Liver (tissue), 9 donors: ENCODE measurements around the gene RBBP4. TPM values are rescaled to one million over a fixed set of nuclear protein-coding genes. Genes with fewer than 3 reads are reported as not detected.

Experiments
- DNase-seq: peaks from one replicate; pipeline ENCODE4 v3.0.0-alpha.2; 2017; ENCODE audit warnings: low spot score
- H3K27ac ChIP-seq, 2 donors: one replicate each; pipeline ENCODE4 v1.7.0; 2013; ENCODE audit warnings: inconsistent platforms in 2 of 2, low read length in 2 of 2, control low read depth in 1 of 2, low read depth in 1 of 2, mild to moderate bottlenecking in 1 of 2
- H3K27me3 ChIP-seq, 4 donors: one replicate each; pipeline versions ENCODE4 v1.6.1 to v1.7.0; 2013; ENCODE audit warnings: low read length in 3 of 4, inconsistent platforms in 1 of 4, mild to moderate bottlenecking in 1 of 4, moderate library complexity in 1 of 4; ENCODE audit not compliant: control insufficient read depth in 4 of 4, insufficient read depth in 4 of 4
- H3K36me3 ChIP-seq, 4 donors: one replicate each; pipeline versions ENCODE4 v1.6.1 to v1.7.0; 2013; ENCODE audit warnings: low read length in 3 of 4, mild to moderate bottlenecking in 3 of 4, low read depth in 1 of 4, moderate library complexity in 1 of 4; ENCODE audit not compliant: control insufficient read depth in 4 of 4, insufficient read depth in 3 of 4
- H3K4me1 ChIP-seq, 4 donors: one replicate each; pipeline versions ENCODE4 v1.6.1 to v1.7.0; 2013; ENCODE audit warnings: low read length in 3 of 4, mild to moderate bottlenecking in 3 of 4, moderate library complexity in 1 of 4; ENCODE audit not compliant: control insufficient read depth in 4 of 4, insufficient read depth in 4 of 4
- H3K4me3 ChIP-seq, 3 donors: one replicate each; pipeline versions ENCODE4 v1.6.1 to v1.7.0; 2013; ENCODE audit warnings: low read length in 3 of 3, control low read depth in 1 of 3, low read depth in 1 of 3, mild to moderate bottlenecking in 1 of 3
- H3K9ac ChIP-seq, 2 donors: one replicate each; pipeline ENCODE4 v1.7.0; 2013; ENCODE audit warnings: low read length in 2 of 2, mild to moderate bottlenecking in 2 of 2, moderate library complexity in 2 of 2, control low read depth in 1 of 2, low read depth in 1 of 2
- H3K9me3 ChIP-seq, 4 donors: one replicate each; pipeline versions ENCODE4 v1.6.1 to v1.7.0; 2013; ENCODE audit warnings: low read length in 3 of 4; ENCODE audit not compliant: control insufficient read depth in 4 of 4
- EGR1 ChIP-seq, 2 donors: IDR thresholded peaks; 2 replicates each; pipeline ENCODE4 v1.6.1; 2016 to 2018; ENCODE audit warnings: antibody characterized with exemption in 2 of 2, low read depth in 2 of 2
- FOXA1 ChIP-seq: IDR thresholded peaks from 2 replicates; pipeline ENCODE4 v1.6.1; 2016; ENCODE audit warnings: antibody characterized with exemption
- GABPA ChIP-seq, 2 donors: IDR thresholded peaks in 1 of 2; conservative IDR thresholded peaks in 1 of 2; 2 replicates each; pipeline ENCODE4 v1.6.1; 2016; ENCODE audit warnings: antibody characterized with exemption in 2 of 2, mild to moderate bottlenecking in 1 of 2, moderate library complexity in 1 of 2
- HNF4A ChIP-seq, 2 donors: conservative IDR thresholded peaks; 2 replicates each; pipeline ENCODE4 v1.6.1; 2016; ENCODE audit warnings: antibody characterized with exemption in 2 of 2, mild to moderate bottlenecking in 2 of 2
- HNF4G ChIP-seq: IDR thresholded peaks from 2 replicates; pipeline ENCODE4 v1.6.1; 2016; ENCODE audit warnings: antibody characterized with exemption
- JUND ChIP-seq, 2 donors: IDR thresholded peaks; 2 replicates each; pipeline ENCODE4 v1.6.1; 2016; ENCODE audit warnings: antibody characterized with exemption in 2 of 2
- NR2F2 ChIP-seq: IDR thresholded peaks from 2 replicates; pipeline ENCODE4 v1.6.1; 2016; ENCODE audit warnings: antibody characterized with exemption
- RAD21 ChIP-seq, 2 donors: IDR thresholded peaks; 2 replicates each; pipeline ENCODE4 v1.6.1; 2016; ENCODE audit warnings: antibody characterized with exemption in 2 of 2, mild to moderate bottlenecking in 2 of 2
- RXRA ChIP-seq, 2 donors: IDR thresholded peaks; 2 replicates each; pipeline ENCODE4 v1.6.1; 2017 to 2018; ENCODE audit warnings: antibody characterized with exemption in 2 of 2, mild to moderate bottlenecking in 1 of 2
- SP1 ChIP-seq: IDR thresholded peaks from 2 replicates; pipeline ENCODE4 v1.6.1; 2018; ENCODE audit warnings: antibody characterized with exemption, mild to moderate bottlenecking
- TAF1 ChIP-seq: conservative IDR thresholded peaks from 2 replicates; pipeline ENCODE4 v1.6.1; 2016; ENCODE audit warnings: antibody characterized with exemption, mild to moderate bottlenecking
- YY1 ChIP-seq: IDR thresholded peaks from 2 replicates; pipeline ENCODE4 v1.6.1; 2016; ENCODE audit warnings: antibody characterized with exemption, mild to moderate bottlenecking
- ZBTB33 ChIP-seq: IDR thresholded peaks from 2 replicates; pipeline ENCODE4 v1.6.1; 2016; ENCODE audit warnings: antibody characterized with exemption
- WGBS: extraction: QIAGEN DNeasy Blood & Tissue Kit; methylation state at CpG from one replicate; pipeline ENCODE4 v1.1.7; 2013; 5-methylcytosine and 5-hydroxymethylcytosine counted together
- polyA plus RNA-seq, 2 donors: library from polyadenylated mRNA; stranded (reverse) in 1 of 2; unstranded in 1 of 2; fragments of 200-250 nt in 1 of 2; fragments of >200 nt in 1 of 2; fragmentation: Nextera tagmentation in 1 of 2; extraction: Ambion mirVana in 1 of 2; gene quantifications; one replicate each; pipeline versions ENCODE4 v1.2.1 to v1.2.3, GENCODE V29; 2013 to 2015
- total RNA-seq, 2 donors: library from RNA; depleted of rRNA; stranded (reverse); fragments of >200 nt; gene quantifications; one replicate each; pipeline ENCODE4 v1.2.3, GENCODE V29; 2014
- TF ChIP-seq, protein P1 (sequence below): IDR thresholded peaks from 2 replicates; pipeline ENCODE4 v1.6.1; 2016; ENCODE audit warnings: antibody characterized with exemption
- TF ChIP-seq, protein P2 (sequence below): fragments of 150-350 bp; IDR thresholded peaks from 2 replicates; pipeline ENCODE4 v1.5.1; 2017; ENCODE audit warnings: improper control_type of control experiment, low read depth, low read length; ENCODE audit not compliant: missing input control
- TF ChIP-seq, protein P3 (sequence below): IDR thresholded peaks from 2 replicates; pipeline ENCODE4 v1.6.1; 2016; ENCODE audit warnings: antibody characterized with exemption
- TF ChIP-seq, protein P4 (sequence below): IDR thresholded peaks from 2 replicates; pipeline ENCODE4 v1.6.1; 2016; ENCODE audit warnings: antibody characterized with exemption, mild to moderate bottlenecking
- donor health status: healthy.
- donor health status: healthy.
- donor health status: healthy.
- donor health status: healthy.
- donor health status: healthy.

Gene RBBP4
- total and polyA plus RNA-seq, 4 donors, result 35.3 to 93.1 (median 49.0) TPM

DNA sequence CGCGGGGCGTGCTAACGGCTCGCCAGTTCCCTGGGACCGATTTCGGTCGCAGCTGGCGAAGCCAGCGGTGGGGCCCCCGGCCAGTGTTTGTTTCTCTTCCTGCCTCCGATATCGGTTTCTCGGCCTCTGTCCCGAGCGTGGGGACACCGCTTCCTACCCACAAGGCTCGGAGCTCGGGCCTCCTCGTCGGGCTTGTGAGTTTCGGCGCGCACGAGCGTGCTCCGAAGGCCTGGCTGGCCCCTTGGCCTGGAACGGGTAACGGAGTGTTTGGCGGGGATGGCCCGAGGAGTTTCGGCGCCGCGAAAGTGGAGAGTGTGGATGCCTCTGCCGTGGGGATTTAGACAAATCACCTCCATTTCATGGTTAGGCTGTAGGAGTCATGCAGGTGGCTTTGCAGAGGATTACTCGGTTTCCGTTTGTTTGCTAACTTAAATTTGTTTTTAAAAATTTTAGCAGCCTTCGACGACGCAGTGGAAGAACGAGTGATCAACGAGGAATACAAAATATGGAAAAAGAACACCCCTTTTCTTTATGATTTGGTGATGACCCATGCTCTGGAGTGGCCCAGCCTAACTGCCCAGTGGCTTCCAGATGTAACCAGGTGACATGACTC is 559 bp downstream of the RBBP4 start:
- Histone ChIP-seq H3K4me3 (peak overlapping the region; percentile 73 to 95 (median 84)), H3K27me3 (no peaks in the 10 kb centered on the region), H3K27ac (peak overlapping the region; percentile 99 to 100), H3K4me1 (peaks cover 4 to 25% (median 18%) of the 10 kb centered on the region in 4 donors), H3K36me3 (peaks cover 7 to 10% (median 8%) of the 10 kb centered on the region in 4 donors), H3K9me3 (no peaks in the 10 kb centered on the region), H3K9ac (peak overlapping the region; percentile 36 to 93)
- TF ChIP-seq SP1, result no peak
- no peak for TF ChIP-seq TAF1
- TF ChIP-seq RXRA (IDR thresholded peaks at IDR 0.05), result no peak
- TF ChIP-seq RAD21 (IDR thresholded peaks at IDR 0.05), result no peak
- TF ChIP-seq GABPA (IDR thresholded peaks at IDR 0.05 in 1 of 2, conservative IDR thresholded peaks at IDR 0.05 in 1 of 2), result no peak
- no peak for TF ChIP-seq FOXA1
- no peak for TF ChIP-seq JUND (IDR thresholded peaks at IDR 0.05)
- no peak for TF ChIP-seq YY1
- TF ChIP-seq, protein P1, sequence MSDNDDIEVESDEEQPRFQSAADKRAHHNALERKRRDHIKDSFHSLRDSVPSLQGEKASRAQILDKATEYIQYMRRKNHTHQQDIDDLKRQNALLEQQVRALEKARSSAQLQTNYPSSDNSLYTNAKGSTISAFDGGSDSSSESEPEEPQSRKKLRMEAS, result no peak
- TF ChIP-seq NR2F2, result no peak
- TF ChIP-seq, protein P2, sequence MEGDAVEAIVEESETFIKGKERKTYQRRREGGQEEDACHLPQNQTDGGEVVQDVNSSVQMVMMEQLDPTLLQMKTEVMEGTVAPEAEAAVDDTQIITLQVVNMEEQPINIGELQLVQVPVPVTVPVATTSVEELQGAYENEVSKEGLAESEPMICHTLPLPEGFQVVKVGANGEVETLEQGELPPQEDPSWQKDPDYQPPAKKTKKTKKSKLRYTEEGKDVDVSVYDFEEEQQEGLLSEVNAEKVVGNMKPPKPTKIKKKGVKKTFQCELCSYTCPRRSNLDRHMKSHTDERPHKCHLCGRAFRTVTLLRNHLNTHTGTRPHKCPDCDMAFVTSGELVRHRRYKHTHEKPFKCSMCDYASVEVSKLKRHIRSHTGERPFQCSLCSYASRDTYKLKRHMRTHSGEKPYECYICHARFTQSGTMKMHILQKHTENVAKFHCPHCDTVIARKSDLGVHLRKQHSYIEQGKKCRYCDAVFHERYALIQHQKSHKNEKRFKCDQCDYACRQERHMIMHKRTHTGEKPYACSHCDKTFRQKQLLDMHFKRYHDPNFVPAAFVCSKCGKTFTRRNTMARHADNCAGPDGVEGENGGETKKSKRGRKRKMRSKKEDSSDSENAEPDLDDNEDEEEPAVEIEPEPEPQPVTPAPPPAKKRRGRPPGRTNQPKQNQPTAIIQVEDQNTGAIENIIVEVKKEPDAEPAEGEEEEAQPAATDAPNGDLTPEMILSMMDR, result no peak
- TF ChIP-seq HNF4G, result no peak
- no peak for TF ChIP-seq ZBTB33
- TF ChIP-seq, protein P3, sequence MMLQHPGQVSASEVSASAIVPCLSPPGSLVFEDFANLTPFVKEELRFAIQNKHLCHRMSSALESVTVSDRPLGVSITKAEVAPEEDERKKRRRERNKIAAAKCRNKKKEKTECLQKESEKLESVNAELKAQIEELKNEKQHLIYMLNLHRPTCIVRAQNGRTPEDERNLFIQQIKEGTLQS, result no peak
- TF ChIP-seq, protein P4, sequence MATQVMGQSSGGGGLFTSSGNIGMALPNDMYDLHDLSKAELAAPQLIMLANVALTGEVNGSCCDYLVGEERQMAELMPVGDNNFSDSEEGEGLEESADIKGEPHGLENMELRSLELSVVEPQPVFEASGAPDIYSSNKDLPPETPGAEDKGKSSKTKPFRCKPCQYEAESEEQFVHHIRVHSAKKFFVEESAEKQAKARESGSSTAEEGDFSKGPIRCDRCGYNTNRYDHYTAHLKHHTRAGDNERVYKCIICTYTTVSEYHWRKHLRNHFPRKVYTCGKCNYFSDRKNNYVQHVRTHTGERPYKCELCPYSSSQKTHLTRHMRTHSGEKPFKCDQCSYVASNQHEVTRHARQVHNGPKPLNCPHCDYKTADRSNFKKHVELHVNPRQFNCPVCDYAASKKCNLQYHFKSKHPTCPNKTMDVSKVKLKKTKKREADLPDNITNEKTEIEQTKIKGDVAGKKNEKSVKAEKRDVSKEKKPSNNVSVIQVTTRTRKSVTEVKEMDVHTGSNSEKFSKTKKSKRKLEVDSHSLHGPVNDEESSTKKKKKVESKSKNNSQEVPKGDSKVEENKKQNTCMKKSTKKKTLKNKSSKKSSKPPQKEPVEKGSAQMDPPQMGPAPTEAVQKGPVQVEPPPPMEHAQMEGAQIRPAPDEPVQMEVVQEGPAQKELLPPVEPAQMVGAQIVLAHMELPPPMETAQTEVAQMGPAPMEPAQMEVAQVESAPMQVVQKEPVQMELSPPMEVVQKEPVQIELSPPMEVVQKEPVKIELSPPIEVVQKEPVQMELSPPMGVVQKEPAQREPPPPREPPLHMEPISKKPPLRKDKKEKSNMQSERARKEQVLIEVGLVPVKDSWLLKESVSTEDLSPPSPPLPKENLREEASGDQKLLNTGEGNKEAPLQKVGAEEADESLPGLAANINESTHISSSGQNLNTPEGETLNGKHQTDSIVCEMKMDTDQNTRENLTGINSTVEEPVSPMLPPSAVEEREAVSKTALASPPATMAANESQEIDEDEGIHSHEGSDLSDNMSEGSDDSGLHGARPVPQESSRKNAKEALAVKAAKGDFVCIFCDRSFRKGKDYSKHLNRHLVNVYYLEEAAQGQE, result no peak
- no peak for TF ChIP-seq EGR1 (IDR thresholded peaks at IDR 0.05; ENCODE audit: low read depth in 2 of 2)
- TF ChIP-seq HNF4A (conservative IDR thresholded peaks at IDR 0.05), result no peak
- WGBS, result 1% methylated on average over 43 of the region's 43 CpGs
- no peak for DNase-seq
